H1 (cell line): Measurements from ENCODE around the gene RHOBTB3. TPM values are rescaled to one million over a fixed set of nuclear protein-coding genes. Genes with fewer than 3 reads are reported as not detected.

Experiments
- CTCF ChIA-PET: fragments of 300-600 bp; sonication (Branson Sonifier 250); formaldehyde crosslinking; loops from one replicate; lab custom pipeline; 2021; ENCODE audit not compliant: partially characterized antibody; lab: Charles Lee
- POLR2A ChIA-PET: fragments of 300-600 bp; sonication (Branson Sonifier 250); formaldehyde crosslinking; loops from one replicate; lab custom pipeline; 2021; ENCODE audit warnings: inconsistent platforms; ENCODE audit not compliant: partially characterized antibody; lab: Charles Lee
- DNase-seq, 2 experiments: peaks; one replicate each; pipeline versions ENCODE4 v3.0.0 to v3.0.0-alpha.2; 2010 to 2022; ENCODE audit warnings: low spot score in 2 of 2, low read depth in 1 of 2, mixed read lengths in 1 of 2
- FAIRE-seq: peaks from 2 replicates; lab custom pipeline; 2011; peaks lifted over from hg19 to GRCh38; lab: Jason Lieb, UNC
- H2AFZ ChIP-seq: 2 replicates; pipeline ENCODE4 v1.8.1; 2012; ENCODE audit warnings: low read length, inconsistent platforms
- H2AK5ac ChIP-seq: 2 replicates; pipeline ENCODE4 v1.6.1; 2013; ENCODE audit warnings: low read depth, low read length
- H2BK120ac ChIP-seq: replicated peaks from 2 replicates; pipeline ENCODE3; 2013; ENCODE audit warnings: low read depth, low read length, inconsistent platforms
- H2BK12ac ChIP-seq: 2 replicates; pipeline ENCODE4 v1.6.1; 2013; ENCODE audit warnings: low read depth, low read length
- H2BK15ac ChIP-seq: 2 replicates; pipeline ENCODE4 v1.6.1; 2013; ENCODE audit warnings: low read length
- H2BK20ac ChIP-seq: 2 replicates; pipeline ENCODE4 v1.6.1; 2013; ENCODE audit warnings: low read length
- H2BK5ac ChIP-seq: 2 replicates; pipeline ENCODE4 v1.6.1; 2013; ENCODE audit warnings: low read depth, low read length
- H3K14ac ChIP-seq: 2 replicates; pipeline ENCODE4 v1.6.1; 2013; ENCODE audit warnings: inconsistent platforms; ENCODE audit not compliant: insufficient read length
- H3K18ac ChIP-seq: 2 replicates; pipeline ENCODE4 v1.6.1; 2013; ENCODE audit warnings: low read length; ENCODE audit errors: extremely low read depth
- H3K23ac ChIP-seq: 2 replicates; pipeline ENCODE4 v1.6.1; 2013; ENCODE audit warnings: inconsistent platforms; ENCODE audit not compliant: insufficient read length
- H3K23me2 ChIP-seq: 2 replicates; pipeline ENCODE4 v1.6.1; 2013; ENCODE audit warnings: low read depth, low read length
- H3K27ac ChIP-seq: 2 replicates; pipeline ENCODE4 v1.6.1; 2011; ENCODE audit warnings: low read depth, low read length, inconsistent platforms
- H3K27me3 ChIP-seq, 4 experiments: replicated peaks in 1 of 4; 1 replicate in 1 of 4; 2 replicates in 3 of 4; pipeline versions ENCODE4 v1.6.1 to v1.8.1; 2011 to 2013; ENCODE audit warnings: low read length in 3 of 4, mild to moderate bottlenecking in 3 of 4, inconsistent platforms in 2 of 4, mixed read lengths in 2 of 4, moderate library complexity in 1 of 4; ENCODE audit not compliant: control insufficient read depth in 3 of 4, insufficient read depth in 3 of 4; ENCODE audit errors: extremely low read depth in 1 of 4
- H3K36me3 ChIP-seq, 4 experiments: 2 replicates each; pipeline versions ENCODE4 v1.6.1 to v1.8.1; 2011 to 2013; ENCODE audit warnings: mild to moderate bottlenecking in 4 of 4, low read length in 3 of 4, moderate library complexity in 2 of 4, control low read depth in 1 of 4, inconsistent platforms in 1 of 4; ENCODE audit not compliant: insufficient read depth in 4 of 4, control insufficient read depth in 2 of 4
- H3K4ac ChIP-seq: replicated peaks from 2 replicates; pipeline ENCODE3; 2013; ENCODE audit warnings: low read length, low read depth, mixed read lengths, inconsistent platforms; ENCODE audit not compliant: insufficient read length
- H3K4me1 ChIP-seq, 4 experiments: replicated peaks in 1 of 4; 1 replicate in 1 of 4; 2 replicates in 3 of 4; pipeline versions ENCODE4 v1.6.1 to v1.8.1; 2011 to 2013; ENCODE audit warnings: low read length in 3 of 4, inconsistent platforms in 2 of 4, mixed read lengths in 1 of 4; ENCODE audit not compliant: insufficient read depth in 4 of 4, control insufficient read depth in 3 of 4
- H3K4me2 ChIP-seq, 2 experiments: 2 replicates each; pipeline versions ENCODE4 v1.6.1 to v1.8.1; 2011 to 2013; ENCODE audit warnings: low read depth in 2 of 2, low read length in 2 of 2, control low read depth in 1 of 2, inconsistent platforms in 1 of 2, mild to moderate bottlenecking in 1 of 2; ENCODE audit not compliant: insufficient read depth in 1 of 2
- H3K4me3 ChIP-seq, 4 experiments: fragments of 200-600, 300-600 bp in 1 of 4; sonication (generic), shearing (Covaris generic), sonication (Bioruptor Twin) in 1 of 4; 2 replicates each; pipeline versions ENCODE4 v1.5.1 to v1.8.1; 2011 to 2016; ENCODE audit warnings: low read length in 4 of 4, low read depth in 3 of 4, control low read depth in 2 of 4, inconsistent platforms in 2 of 4, mild to moderate bottlenecking in 2 of 4, mixed read lengths in 1 of 4, moderate library complexity in 1 of 4; ENCODE audit not compliant: insufficient read depth in 2 of 4; ENCODE audit errors: extremely low read depth in 1 of 4
- H3K56ac ChIP-seq: replicated peaks from 2 replicates; pipeline ENCODE3; 2013; ENCODE audit warnings: low read depth, mild to moderate bottlenecking, mixed read lengths, low read length, inconsistent platforms; ENCODE audit not compliant: insufficient read length
- H3K79me1 ChIP-seq: 2 replicates; pipeline ENCODE4 v1.6.1; 2013; ENCODE audit warnings: low read depth, low read length, control low read depth
- H3K79me2 ChIP-seq, 2 experiments: 2 replicates each; pipeline versions ENCODE4 v1.6.1 to v1.8.1; 2012 to 2013; ENCODE audit warnings: low read length in 2 of 2, mild to moderate bottlenecking in 2 of 2, inconsistent platforms in 1 of 2; ENCODE audit not compliant: insufficient read depth in 2 of 2, control insufficient read depth in 1 of 2
- H3K9ac ChIP-seq, 4 experiments: replicated peaks in 1 of 4; 1 replicate in 1 of 4; 2 replicates in 3 of 4; pipeline versions ENCODE4 v1.6.1 to v1.8.1; 2011 to 2013; ENCODE audit warnings: low read depth in 3 of 4, low read length in 3 of 4, control low read depth in 2 of 4, mild to moderate bottlenecking in 2 of 4, moderate library complexity in 2 of 4, inconsistent platforms in 1 of 4; ENCODE audit errors: extremely low read depth in 1 of 4
- H3K9me3 ChIP-seq, 2 experiments: 2 replicates each; pipeline versions ENCODE4 v1.6.1 to v1.8.1; 2012 to 2013; ENCODE audit warnings: mild to moderate bottlenecking in 2 of 2, moderate library complexity in 2 of 2, control low read depth in 1 of 2, inconsistent platforms in 1 of 2, low read depth in 1 of 2, low read length in 1 of 2, mixed read lengths in 1 of 2; ENCODE audit not compliant: insufficient read depth in 2 of 2
- H4K20me1 ChIP-seq, 2 experiments: replicated peaks in 1 of 2; 2 replicates each; pipeline versions ENCODE3 to v1.8.1; 2011 to 2013; ENCODE audit warnings: inconsistent platforms in 2 of 2, low read length in 2 of 2, mild to moderate bottlenecking in 1 of 2; ENCODE audit not compliant: insufficient read depth in 2 of 2, control insufficient read depth in 1 of 2
- H4K5ac ChIP-seq: 2 replicates; pipeline ENCODE4 v1.6.1; 2013; ENCODE audit warnings: low read length, low read depth, mixed read lengths, inconsistent platforms; ENCODE audit not compliant: insufficient read length
- H4K8ac ChIP-seq: 2 replicates; pipeline ENCODE4 v1.8.0; 2013; ENCODE audit warnings: mild to moderate bottlenecking, moderate library complexity, low read length, inconsistent platforms; ENCODE audit not compliant: insufficient read depth; ENCODE audit errors: extremely low read depth
- H4K91ac ChIP-seq: replicated peaks from 2 replicates; pipeline ENCODE3; 2013; ENCODE audit warnings: low read length, mixed read lengths, inconsistent platforms; ENCODE audit not compliant: insufficient read length
- GTF2F1 ChIP-seq: IDR thresholded peaks from 2 replicates; pipeline ENCODE4 v1.6.1; 2012; ENCODE audit warnings: low read depth, low read length, improper control_type of control experiment, borderline replicate concordance
- WGBS, 2 experiments: shearing (Covaris generic) in 1 of 2; methylation state at CpG; one replicate each; pipeline versions ENCODE4 v1.1.6 to v1.1.7; 2013 to 2015; ENCODE audit warnings: low lambda C conversion rate in 2 of 2, mixed read lengths in 2 of 2, inconsistent platforms in 1 of 2, low coverage in 1 of 2, missing lambda C conversion rate in 1 of 2; ENCODE audit not compliant: insufficient replicate concordance in 2 of 2, insufficient coverage in 1 of 2, insufficient read length in 1 of 2; ENCODE audit errors: extremely low coverage in 1 of 2, missing lambda C conversion rate in 1 of 2; 5-methylcytosine and 5-hydroxymethylcytosine counted together
- polyA plus RNA-seq, 7 experiments: library from polyadenylated mRNA; depleted of rRNA in 3 of 7; stranded (reverse) in 5 of 7; unstranded in 2 of 7; fragments of >200 nt in 5 of 7; fragments of 200-250 nt in 2 of 7; gene quantifications; 1 replicate in 5 of 7; 2 replicates in 1 of 7; 4 replicates in 1 of 7; pipeline versions ENCODE4 v1.2.1 to v1.2.3, GENCODE V29; 2011 to 2013; ENCODE audit warnings: missing spikeins in 2 of 7, mixed read lengths in 2 of 7
- total RNA-seq: library from RNA; stranded (reverse); fragmentation: NEBNext Ultra II Directional; extraction: Animal tissue kit (Norgen Biotek cat#: 25700); gene quantifications from 2 replicates; pipeline ENCODE4 v1.2.1, GENCODE V29; 2021

Gene RHOBTB3
- total and polyA plus RNA-seq, 2 of the 8 experiments (the other 6 are each of a cell fraction or from before 2014, with no cell fraction given) = 8.2 to 17.5 TPM

DNA sequence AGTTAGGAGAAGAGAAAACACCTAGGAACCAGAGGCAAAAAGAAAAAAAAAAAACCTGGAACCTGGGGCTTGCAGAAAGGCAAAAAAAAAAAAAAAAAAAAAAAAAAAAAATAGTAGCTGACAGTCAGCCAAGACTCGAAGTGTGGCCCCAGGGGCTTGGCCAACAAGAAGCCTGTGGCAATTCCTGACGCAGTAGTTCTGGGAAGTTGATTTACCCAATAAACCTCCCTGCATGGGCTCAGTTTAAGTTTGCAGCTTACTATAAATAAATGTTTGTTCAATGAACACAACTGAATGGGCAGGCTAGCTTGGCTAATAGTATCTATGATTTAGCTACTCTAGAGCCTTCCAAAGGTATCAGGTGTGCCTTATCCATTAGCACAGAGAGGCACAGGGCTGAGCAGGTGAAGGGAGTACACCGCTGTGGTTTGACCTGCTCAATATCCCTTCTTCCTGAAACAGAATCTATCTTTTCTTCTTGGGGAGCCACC, 112.6 kb downstream of the RHOBTB3 start:
- DNase-seq (no peak), FAIRE-seq (no peak)
- Histone ChIP-seq H2BK5ac (no peak overlapping the region), H3K9ac (no peak overlapping the region), H3K9me3 (no peaks in the 10 kb centered on the region), H3K56ac (no peak overlapping the region), H2BK20ac (no peak overlapping the region), H4K91ac (no peak overlapping the region), H4K5ac (no peak overlapping the region), H3K14ac (no peak overlapping the region), H2BK15ac (no peak overlapping the region), H3K23ac (no peak overlapping the region), H3K27ac (no peak overlapping the region), H2AK5ac (no peak overlapping the region), H3K4me3 (no peak overlapping the region), H3K79me2 (no peaks in the 10 kb centered on the region), H3K4me1 (no peaks in the 10 kb centered on the region), H3K4me2 (no peak overlapping the region), H3K79me1 (no peaks in the 10 kb centered on the region), H4K20me1 (no peaks in the 10 kb centered on the region), H2BK12ac (no peak overlapping the region), H2AFZ (no peak overlapping the region), H3K23me2 (no peaks in the 10 kb centered on the region), H4K8ac (no peak overlapping the region), H3K27me3 (no peaks in the 10 kb centered on the region), H3K4ac (no peak overlapping the region), H3K18ac (no peak overlapping the region), H2BK120ac (no peak overlapping the region), H3K36me3 (no peaks in the 10 kb centered on the region)
- ChIA-PET POLR2A (interaction anchor here (1.1 kb wide), 1 partner anchor 8 kb away, joined by 3 read pairs; no protein-coding TSS in a partner anchor), CTCF (interaction anchor here (0.6 to 2.9 kb wide), 11 partner anchors 9 to 501 kb away, joined by 3 to 23 read pairs (median 4); no protein-coding TSS in a partner anchor)
- TF ChIP-seq GTF2F1 = no peak
- 100% methylated on average over 3 of the region's 3 CpGs; no CpG with 5 or more reads in 1 of the 2 experiments for WGBS, 2 experiments
